ENCODE measurements around the gene COASY.

COASY gene

GRCh38 chr17:42581744-42582270 is 19.9 kb downstream of the COASY start:
- DNase-seq (ENCODE audit: insufficient read length) (no peak), FAIRE-seq (no peak)
- TF ChIP-seq POLR2AphosphoS5 (IDR thresholded peaks at IDR 0.05; ENCODE audit: low read depth, low read length) = no peak
- no peak for TF ChIP-seq POLR2A (IDR thresholded peaks at IDR 0.05; ENCODE audit: low read depth, low read length)
- no peak for TF ChIP-seq TAF1 (IDR thresholded peaks at IDR 0.05; ENCODE audit: borderline replicate concordance, low read depth, low read length)

- DNase-seq (ENCODE audit: insufficient read length) (no peak), FAIRE-seq (no peak)
- TF ChIP-seq POLR2A (IDR thresholded peaks at IDR 0.05; ENCODE audit: low read depth, low read length) = no peak
- TF ChIP-seq TAF1 (IDR thresholded peaks at IDR 0.05; ENCODE audit: borderline replicate concordance, low read depth, low read length) = no peak
- no peak for TF ChIP-seq POLR2AphosphoS5 (IDR thresholded peaks at IDR 0.05; ENCODE audit: low read depth, low read length)
These were observed 22.9 kb downstream of the COASY start for GRCh38 chr17:42584880-42585279.

DNA sequence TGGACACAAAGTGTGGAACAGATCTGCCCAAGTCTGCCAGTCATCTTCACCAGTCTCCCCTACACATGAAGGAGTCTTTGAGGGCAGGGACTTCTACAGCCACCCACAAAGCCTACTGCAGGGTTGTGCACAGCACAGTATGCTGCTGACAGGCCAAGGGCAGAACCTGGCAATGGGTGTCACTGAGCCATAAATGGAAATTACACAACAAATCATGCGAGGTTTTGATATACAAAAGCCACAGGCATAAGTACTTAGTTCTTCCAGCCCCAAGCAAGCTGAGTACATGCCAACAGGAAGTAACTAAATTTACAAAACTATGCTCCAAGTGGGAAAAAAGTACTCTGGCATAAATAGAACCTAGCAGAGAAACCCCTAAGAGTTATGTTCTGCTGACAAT is 23.4 kb downstream of the COASY start:
- TF ChIP-seq TAF1 (IDR thresholded peaks at IDR 0.05; ENCODE audit: borderline replicate concordance, low read depth, low read length) (no peak), POLR2A (IDR thresholded peaks at IDR 0.05; ENCODE audit: low read depth, low read length) (no peak)
- DNase-seq (ENCODE audit: insufficient read length) (no peak), FAIRE-seq (no peak)

DNA sequence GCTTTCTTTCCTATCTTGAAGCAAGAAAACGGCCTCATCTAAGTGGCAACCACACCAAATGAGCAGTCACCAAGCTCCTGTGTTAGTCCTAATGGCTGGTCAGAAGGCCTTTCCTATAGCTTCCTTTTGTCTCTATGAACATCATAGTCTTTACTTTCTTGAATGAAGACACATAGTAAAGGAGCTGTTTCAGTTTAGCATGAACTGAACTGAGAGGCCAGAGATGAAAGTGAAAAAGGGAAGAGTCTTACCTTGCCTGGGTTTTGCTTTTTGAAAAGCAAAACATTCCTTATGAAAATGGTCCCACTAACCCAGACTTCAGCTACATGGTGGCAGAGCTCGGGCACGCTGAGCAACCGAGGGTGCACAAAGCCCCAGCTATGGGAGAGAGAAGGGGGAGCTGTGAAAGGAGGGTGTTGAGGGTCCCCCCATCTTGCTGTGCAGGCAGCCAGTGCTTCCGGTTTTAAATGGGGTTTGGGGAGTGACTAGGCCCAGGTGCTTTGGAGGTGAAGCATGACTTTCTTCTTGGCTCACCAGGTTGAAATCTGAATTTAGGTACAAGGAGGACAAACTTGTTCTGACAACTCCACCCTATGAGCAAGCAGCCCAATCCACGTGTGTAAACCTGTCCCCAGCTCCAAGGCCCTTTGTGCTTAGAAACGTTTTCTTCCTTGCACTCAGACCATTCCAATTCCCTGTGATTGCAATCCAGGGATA is 24.7 kb downstream of the COASY start:
- DNase-seq (ENCODE audit: insufficient read length) = peak; percentile 57
- FAIRE-seq = peak; percentile 88
- TF ChIP-seq POLR2A (IDR thresholded peaks at IDR 0.05; ENCODE audit: low read depth, low read length) = no peak
- TF ChIP-seq POLR2AphosphoS5 (IDR thresholded peaks at IDR 0.05; ENCODE audit: low read depth, low read length) = no peak
- no peak for TF ChIP-seq TAF1 (IDR thresholded peaks at IDR 0.05; ENCODE audit: borderline replicate concordance, low read depth, low read length)

GRCh38 chr17:42590886-42591285 is 28.9 kb downstream of the COASY start:
- no peak for DNase-seq (ENCODE audit: insufficient read length)
- TF ChIP-seq POLR2AphosphoS5 (IDR thresholded peaks at IDR 0.05; ENCODE audit: low read depth, low read length) = no peak
- no peak for TF ChIP-seq POLR2A (IDR thresholded peaks at IDR 0.05; ENCODE audit: low read depth, low read length)
- no peak for TF ChIP-seq TAF1 (IDR thresholded peaks at IDR 0.05; ENCODE audit: borderline replicate concordance, low read depth, low read length)
- FAIRE-seq = no peak

DNA sequence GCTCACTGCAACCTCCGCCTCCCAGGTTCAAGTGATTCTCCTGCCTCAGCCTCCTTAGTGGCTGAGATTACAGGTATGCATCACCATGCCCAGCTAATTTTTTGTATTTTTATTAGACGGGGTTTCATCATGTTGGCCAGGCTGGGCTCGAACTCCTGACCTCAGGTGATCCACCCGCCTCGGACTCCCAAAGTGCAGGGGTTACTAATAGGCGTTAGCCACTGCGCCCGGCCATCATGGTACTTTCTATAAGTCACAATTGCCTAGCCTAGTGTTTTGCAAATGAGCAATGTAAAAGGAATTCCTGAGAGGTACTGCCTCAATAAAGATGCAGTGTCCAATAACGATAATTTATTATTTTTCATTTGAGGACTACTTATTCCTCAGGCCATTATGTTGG is 29.5 kb downstream of the COASY start:
- TF ChIP-seq POLR2A (IDR thresholded peaks at IDR 0.05; ENCODE audit: low read depth, low read length) (no peak), TAF1 (IDR thresholded peaks at IDR 0.05; ENCODE audit: borderline replicate concordance, low read depth, low read length) (no peak)
- no peak for DNase-seq (ENCODE audit: insufficient read length)
- FAIRE-seq = no peak

DNA sequence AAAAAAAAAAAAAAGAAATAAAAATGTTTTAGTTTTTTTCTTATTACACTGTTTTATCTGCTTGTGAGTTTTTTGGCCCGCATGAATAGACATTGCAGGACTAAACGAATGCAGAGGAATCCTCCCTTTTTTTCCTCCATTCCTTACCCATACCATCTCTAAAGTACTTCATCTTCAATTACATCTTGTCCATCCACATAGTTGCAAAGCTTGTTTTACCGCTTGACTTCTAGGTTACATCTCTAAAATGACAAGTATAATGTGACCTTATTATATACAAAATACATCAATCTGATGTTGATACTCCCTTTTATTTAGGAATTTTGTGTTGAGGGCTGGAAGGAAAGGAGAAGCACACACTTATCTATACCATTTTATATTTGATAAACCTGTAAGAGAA is 34.4 kb downstream of the COASY start:
- TF ChIP-seq TAF1 (IDR thresholded peaks at IDR 0.05; ENCODE audit: borderline replicate concordance, low read depth, low read length) = no peak
- no peak for TF ChIP-seq POLR2A (IDR thresholded peaks at IDR 0.05; ENCODE audit: low read depth, low read length)
- TF ChIP-seq POLR2AphosphoS5 (IDR thresholded peaks at IDR 0.05; ENCODE audit: low read depth, low read length) = no peak
- no peak for FAIRE-seq
- no peak for DNase-seq (ENCODE audit: insufficient read length)

DNA sequence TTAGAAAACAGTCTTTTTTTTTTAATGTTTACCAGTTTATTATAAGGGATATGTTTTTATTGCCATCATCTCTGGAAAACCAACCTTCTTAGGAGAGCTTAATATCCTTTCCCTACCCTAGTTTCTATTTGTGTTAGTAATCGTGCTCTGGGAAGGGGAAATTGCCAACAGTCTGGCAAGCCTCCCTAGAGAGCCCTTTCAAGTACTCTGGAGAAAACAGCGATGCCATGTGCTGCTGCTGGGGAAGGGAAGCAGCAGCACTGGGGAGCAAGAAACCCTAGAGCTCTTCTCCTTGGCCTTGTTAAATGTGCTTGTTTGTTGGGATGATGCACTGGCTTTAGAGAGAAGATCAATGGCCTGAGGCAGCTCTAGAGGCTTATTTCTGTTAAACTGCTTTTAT is 37.0 kb downstream of the COASY start:
- no peak for DNase-seq (ENCODE audit: insufficient read length)
- no peak for TF ChIP-seq POLR2AphosphoS5 (IDR thresholded peaks at IDR 0.05; ENCODE audit: low read depth, low read length)
- no peak for FAIRE-seq

GRCh38 chr17:42603318-42603717 is 41.4 kb downstream of the COASY start:
- DNase-seq (ENCODE audit: insufficient read length) (no peak), FAIRE-seq (no peak)
- TF ChIP-seq TAF1 (IDR thresholded peaks at IDR 0.05; ENCODE audit: borderline replicate concordance, low read depth, low read length) (no peak), POLR2A (IDR thresholded peaks at IDR 0.05; ENCODE audit: low read depth, low read length) (no peak), POLR2AphosphoS5 (IDR thresholded peaks at IDR 0.05; ENCODE audit: low read depth, low read length) (no peak)

DNA sequence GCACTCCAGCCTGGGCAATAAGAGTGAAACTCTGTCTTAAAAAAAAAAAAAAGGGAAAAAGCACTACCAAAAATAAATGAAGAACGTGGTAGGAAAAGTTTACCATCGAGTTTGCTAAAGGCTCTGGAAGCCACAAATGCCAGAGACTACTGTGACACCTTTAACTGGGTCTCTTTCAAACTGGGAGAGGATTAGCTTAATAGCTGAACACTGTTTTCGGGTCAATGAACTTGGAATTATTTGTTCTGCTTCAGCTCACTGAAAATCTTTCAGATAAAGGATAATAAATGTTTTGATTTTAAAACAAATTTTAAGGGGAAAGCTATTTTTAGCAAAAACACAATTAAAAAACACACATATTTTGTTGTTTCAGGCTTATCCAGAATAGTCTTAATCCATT is 45.8 kb downstream of the COASY start:
- DNase-seq (ENCODE audit: insufficient read length) = no peak
- FAIRE-seq = no peak
- no peak for TF ChIP-seq POLR2A (IDR thresholded peaks at IDR 0.05; ENCODE audit: low read depth, low read length)
- no peak for TF ChIP-seq TAF1 (IDR thresholded peaks at IDR 0.05; ENCODE audit: borderline replicate concordance, low read depth, low read length)
- no peak for TF ChIP-seq POLR2AphosphoS5 (IDR thresholded peaks at IDR 0.05; ENCODE audit: low read depth, low read length)

DNA sequence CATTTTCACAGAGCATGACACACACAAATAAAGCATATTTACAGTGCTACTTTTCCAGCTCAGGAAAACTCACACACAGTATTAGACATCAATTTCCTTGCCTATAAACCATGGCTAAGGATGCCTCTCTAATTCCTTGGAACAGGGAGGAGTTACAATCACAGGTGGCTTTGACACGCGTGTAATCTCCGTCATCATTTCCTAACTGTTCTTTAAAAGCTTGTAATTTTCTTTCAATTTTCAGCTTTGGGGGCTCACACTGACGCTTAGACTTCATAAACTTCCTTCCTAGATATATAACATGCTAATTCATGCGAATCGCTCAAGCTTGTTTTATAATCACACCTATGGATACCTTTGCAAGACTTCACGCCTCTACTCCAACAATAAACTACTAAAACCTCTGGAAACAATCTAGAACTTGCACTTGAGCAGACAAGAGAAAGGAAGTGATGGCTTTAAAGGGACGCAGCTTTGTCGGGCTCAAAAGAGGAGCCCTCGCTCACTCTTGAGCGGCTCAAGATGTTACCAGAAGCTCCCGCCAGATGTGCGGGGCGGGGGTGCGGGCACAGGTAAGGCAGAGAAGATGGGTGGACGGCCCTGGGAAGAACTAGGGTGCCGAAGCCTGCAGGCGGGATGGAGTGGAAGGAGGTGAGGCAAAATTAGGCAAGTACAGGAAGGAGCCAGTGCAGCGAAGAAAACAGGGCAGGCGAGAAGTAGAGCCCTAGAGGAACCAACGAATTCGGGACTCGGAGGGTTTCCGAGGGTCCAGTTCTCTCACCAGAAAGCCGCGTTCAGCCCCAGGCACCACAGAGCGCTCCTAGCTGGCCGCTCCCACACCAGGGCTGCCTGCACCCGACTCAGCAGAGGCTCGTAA is 46.6 kb downstream of the COASY start:
- DNase-seq (ENCODE audit: insufficient read length) (no peak), FAIRE-seq (peak; percentile 27)
- TF ChIP-seq TAF1 (IDR thresholded peaks at IDR 0.05; ENCODE audit: borderline replicate concordance, low read depth, low read length) (no peak), POLR2AphosphoS5 (IDR thresholded peaks at IDR 0.05; ENCODE audit: low read depth, low read length) (no peak), POLR2A (IDR thresholded peaks at IDR 0.05; ENCODE audit: low read depth, low read length) (no peak)

Data from GM12892 (cell line).